ENCODE results near the gene FMN1.

The FMN1 gene, protein sequence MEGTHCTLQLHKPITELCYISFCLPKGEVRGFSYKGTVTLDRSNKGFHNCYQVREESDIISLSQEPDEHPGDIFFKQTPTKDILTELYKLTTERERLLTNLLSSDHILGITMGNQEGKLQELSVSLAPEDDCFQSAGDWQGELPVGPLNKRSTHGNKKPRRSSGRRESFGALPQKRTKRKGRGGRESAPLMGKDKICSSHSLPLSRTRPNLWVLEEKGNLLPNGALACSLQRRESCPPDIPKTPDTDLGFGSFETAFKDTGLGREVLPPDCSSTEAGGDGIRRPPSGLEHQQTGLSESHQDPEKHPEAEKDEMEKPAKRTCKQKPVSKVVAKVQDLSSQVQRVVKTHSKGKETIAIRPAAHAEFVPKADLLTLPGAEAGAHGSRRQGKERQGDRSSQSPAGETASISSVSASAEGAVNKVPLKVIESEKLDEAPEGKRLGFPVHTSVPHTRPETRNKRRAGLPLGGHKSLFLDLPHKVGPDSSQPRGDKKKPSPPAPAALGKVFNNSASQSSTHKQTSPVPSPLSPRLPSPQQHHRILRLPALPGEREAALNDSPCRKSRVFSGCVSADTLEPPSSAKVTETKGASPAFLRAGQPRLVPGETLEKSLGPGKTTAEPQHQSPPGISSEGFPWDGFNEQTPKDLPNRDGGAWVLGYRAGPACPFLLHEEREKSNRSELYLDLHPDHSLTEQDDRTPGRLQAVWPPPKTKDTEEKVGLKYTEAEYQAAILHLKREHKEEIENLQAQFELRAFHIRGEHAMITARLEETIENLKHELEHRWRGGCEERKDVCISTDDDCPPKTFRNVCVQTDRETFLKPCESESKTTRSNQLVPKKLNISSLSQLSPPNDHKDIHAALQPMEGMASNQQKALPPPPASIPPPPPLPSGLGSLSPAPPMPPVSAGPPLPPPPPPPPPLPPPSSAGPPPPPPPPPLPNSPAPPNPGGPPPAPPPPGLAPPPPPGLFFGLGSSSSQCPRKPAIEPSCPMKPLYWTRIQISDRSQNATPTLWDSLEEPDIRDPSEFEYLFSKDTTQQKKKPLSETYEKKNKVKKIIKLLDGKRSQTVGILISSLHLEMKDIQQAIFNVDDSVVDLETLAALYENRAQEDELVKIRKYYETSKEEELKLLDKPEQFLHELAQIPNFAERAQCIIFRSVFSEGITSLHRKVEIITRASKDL (N-terminal part only)

DNA sequence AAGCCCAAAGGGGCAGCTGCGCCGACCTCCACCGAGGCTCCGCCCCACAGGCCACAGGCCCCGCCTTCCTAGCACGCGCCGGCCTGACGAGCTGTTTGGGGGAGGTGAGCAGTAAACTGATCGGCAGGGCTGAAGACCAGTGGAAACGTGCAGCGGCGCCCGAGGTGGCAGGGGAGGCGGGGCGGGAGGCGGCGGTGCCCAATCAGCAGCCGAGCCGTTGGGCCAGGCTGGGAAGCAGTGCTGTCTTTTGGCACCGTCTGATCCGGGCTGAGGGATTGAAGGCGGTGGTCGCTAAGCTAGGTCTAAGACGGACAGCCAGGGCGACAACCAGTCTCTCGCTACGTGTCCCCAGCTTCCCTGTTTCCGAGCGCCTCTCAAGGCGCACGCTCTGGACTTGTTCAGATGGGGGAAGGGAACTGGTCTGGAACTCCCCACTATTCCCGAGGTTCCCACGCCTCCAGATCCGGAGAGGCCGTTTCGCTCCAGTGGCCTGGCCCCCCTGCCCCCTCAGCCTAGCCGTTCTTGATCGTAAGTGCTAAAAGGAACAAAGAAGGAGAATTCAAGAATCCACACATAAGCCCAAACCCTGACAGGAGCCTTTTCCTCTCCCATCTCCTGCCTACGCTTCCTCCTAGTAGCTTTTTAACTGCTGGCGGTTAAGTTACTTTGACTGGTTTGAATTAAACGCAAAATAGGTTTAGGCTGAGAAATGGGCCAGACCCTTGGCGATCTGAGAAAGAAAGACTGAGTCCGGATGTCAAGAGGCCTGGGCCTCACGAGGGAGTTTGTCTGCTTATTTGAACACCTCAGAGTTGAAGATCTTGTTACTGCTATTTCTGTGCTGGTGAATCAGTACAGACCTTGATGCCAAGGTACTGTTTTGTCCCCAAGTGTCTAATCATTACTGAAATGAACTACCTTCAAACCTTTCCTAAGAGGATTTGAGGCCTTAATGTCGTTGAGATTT lies at the start of gene FMN1:
FMN1 (minus strand) TSS at position 11 of the 967 bp plus-strand sequence. CDS start 39,800 bp downstream, outside the sequence.
- DNase-seq (ENCODE audit: low spot score): peak; percentile 83
- in situ Hi-C loops (cut with MboI; ENCODE audit: low sequenced_read_pairs, unreplicated experiment): no loop called here
- TF ChIP-seq, protein P1, sequence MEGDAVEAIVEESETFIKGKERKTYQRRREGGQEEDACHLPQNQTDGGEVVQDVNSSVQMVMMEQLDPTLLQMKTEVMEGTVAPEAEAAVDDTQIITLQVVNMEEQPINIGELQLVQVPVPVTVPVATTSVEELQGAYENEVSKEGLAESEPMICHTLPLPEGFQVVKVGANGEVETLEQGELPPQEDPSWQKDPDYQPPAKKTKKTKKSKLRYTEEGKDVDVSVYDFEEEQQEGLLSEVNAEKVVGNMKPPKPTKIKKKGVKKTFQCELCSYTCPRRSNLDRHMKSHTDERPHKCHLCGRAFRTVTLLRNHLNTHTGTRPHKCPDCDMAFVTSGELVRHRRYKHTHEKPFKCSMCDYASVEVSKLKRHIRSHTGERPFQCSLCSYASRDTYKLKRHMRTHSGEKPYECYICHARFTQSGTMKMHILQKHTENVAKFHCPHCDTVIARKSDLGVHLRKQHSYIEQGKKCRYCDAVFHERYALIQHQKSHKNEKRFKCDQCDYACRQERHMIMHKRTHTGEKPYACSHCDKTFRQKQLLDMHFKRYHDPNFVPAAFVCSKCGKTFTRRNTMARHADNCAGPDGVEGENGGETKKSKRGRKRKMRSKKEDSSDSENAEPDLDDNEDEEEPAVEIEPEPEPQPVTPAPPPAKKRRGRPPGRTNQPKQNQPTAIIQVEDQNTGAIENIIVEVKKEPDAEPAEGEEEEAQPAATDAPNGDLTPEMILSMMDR (IDR thresholded peaks at IDR 0.05; ENCODE audit: borderline replicate concordance, control extremely low read depth, extremely low read depth, insufficient read depth, missing control alignments): no peak

DNA sequence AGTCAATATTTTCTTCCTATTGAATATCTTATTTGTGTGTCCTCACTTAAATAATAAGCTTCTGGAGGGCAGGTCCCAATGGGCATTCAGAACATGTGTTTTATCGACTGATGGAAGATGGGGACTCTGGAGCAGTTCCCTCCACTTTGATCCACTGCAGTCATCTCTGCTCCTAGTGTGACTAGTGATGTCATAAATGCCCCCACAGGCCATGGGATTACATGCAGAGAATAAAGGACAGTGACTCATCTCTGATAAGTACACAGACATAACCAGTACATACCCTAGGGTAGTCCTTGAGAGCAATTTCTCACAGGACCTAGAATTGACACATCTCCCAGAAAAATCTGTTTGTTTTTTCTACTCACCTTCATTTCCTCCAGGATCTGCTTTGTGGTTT lies 49.4 kb upstream of the FMN1 start:
- in situ Hi-C loops (cut with MboI; ENCODE audit: low sequenced_read_pairs, unreplicated experiment): no loop called here
- no peak for DNase-seq (ENCODE audit: low spot score)
- TF ChIP-seq, protein P1 (IDR thresholded peaks at IDR 0.05; ENCODE audit: borderline replicate concordance, control extremely low read depth, extremely low read depth, insufficient read depth, missing control alignments): no peak

DNA sequence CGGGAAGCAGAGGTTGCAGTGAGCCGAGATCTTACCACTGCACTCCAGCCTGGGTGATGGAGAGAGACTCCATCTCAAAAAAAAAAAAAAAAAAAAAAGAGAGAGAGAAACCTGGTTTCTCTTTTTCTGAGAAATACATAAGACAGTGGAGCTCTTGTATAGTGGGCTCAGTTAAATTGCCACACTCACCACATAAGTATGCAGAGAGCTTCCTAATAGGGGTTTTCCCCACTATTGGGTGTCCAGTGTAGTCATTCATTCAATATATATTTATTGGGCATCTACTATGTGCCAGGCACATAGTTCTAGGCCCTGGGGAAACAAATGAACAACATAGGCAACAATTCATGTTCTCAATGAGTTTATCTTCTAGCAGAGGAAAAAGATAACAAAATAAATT lies 48.9 kb upstream of the FMN1 start:
- TF ChIP-seq, protein P1 (IDR thresholded peaks at IDR 0.05; ENCODE audit: borderline replicate concordance, control extremely low read depth, extremely low read depth, insufficient read depth, missing control alignments): no peak
- in situ Hi-C loops (cut with MboI; ENCODE audit: low sequenced_read_pairs, unreplicated experiment): no loop called here
- no peak for DNase-seq (ENCODE audit: low spot score)

DNA sequence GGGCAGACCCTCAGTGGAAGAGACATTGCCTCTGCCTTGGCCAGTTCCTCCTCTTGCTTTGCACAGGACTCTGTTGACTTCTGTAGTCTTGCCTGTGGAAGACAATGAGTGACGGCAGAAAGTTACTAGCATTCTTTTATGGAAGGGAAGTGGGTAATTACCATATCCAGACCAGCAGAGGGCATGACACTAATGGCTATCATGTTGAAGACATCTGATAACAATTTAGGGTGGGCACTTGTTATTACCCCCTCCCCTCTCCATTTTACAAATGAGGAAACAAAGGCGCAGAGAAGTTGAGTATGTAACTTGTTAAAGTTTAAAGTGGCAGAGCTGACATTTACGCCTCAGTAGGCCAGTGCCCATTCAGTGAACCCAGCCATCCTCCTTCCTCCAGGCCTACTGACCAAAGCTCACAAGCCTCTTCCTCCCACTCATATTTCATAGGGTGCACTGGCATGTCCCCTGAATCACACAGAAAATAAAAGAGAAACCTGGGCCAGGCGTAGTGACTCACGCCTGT lies 48.2 kb upstream of the FMN1 start:
- in situ Hi-C loops (cut with MboI; ENCODE audit: low sequenced_read_pairs, unreplicated experiment): no loop called here
- TF ChIP-seq, protein P1 (IDR thresholded peaks at IDR 0.05; ENCODE audit: borderline replicate concordance, control extremely low read depth, extremely low read depth, insufficient read depth, missing control alignments): peak; percentile 31
- DNase-seq (ENCODE audit: low spot score): no peak

DNA sequence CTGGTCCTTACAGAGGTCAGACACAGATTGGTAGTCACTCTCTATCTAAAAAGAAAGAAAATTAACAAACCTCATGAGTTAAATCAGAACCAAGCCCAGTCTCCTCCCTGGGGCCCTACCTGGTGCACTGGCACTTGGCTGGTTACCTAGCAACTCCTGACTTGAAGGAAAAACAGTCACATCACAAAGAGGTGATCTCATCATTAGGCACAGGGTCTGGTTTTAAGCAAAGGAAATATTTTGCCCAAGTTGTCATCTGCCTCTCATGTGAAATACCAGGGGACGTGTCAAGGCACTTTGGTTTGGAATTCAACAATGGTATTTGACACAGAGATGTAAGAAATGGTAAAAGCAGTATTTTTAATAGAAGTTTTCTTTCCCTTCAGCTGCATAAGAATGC lies 47.7 kb upstream of the FMN1 start:
- in situ Hi-C loops (cut with MboI; ENCODE audit: low sequenced_read_pairs, unreplicated experiment): no loop called here
- DNase-seq (ENCODE audit: low spot score): no peak
- TF ChIP-seq, protein P1 (IDR thresholded peaks at IDR 0.05; ENCODE audit: borderline replicate concordance, control extremely low read depth, extremely low read depth, insufficient read depth, missing control alignments): no peak
